Medulla oblongata (tissue), 1 donor: Measurements from ENCODE around the gene GPR89B.
"Not testable (repeated sequence)": the region's sequence is repeated elsewhere in the genome, so short reads cannot be mapped to it uniquely, and the experiment has no call there.

Source experiments
- DNase-seq: peaks from one replicate; pipeline ENCODE4 v3.0.0-alpha.2; 2015; ENCODE audit errors: extremely low spot score

GPR89B gene

GRCh38 chr1:148032690-148033089 lies 104.5 kb downstream of the GPR89B start:
- not testable (repeated sequence) for DNase-seq

- DNase-seq: not testable (repeated sequence)
These were observed 104.9 kb downstream of the GPR89B start for GRCh38 chr1:148033147-148033546.

DNA sequence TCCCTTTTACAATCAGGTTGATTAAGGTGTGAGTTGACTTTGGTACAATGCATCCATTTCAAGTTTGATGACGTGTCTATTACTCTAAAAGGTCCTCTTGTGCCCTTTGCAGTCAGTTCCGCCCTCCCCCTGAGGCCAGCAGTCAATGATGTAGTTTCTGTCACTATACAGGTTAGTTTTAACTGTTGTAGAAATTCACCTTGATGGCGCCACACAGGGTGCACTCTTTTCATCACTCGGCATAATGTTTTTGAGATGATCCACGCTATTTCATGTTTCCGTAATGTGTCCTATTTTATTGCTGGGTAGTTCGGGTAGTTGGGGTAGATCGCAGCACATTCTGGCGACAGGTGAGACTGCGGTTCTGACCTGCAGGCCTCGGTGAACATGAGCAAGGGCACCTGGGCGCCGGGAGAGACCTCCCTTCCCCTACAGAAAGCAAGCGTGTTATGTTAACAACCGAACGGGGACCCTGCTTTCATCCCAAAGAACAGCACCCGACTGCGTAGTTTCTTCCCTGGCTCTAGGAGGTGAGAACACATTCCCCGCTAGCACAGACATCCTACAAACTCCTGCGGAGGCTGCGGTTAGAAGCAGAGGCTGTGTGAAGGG lies 109.7 kb downstream of the GPR89B start:
- DNase-seq: not testable (repeated sequence)

DNA sequence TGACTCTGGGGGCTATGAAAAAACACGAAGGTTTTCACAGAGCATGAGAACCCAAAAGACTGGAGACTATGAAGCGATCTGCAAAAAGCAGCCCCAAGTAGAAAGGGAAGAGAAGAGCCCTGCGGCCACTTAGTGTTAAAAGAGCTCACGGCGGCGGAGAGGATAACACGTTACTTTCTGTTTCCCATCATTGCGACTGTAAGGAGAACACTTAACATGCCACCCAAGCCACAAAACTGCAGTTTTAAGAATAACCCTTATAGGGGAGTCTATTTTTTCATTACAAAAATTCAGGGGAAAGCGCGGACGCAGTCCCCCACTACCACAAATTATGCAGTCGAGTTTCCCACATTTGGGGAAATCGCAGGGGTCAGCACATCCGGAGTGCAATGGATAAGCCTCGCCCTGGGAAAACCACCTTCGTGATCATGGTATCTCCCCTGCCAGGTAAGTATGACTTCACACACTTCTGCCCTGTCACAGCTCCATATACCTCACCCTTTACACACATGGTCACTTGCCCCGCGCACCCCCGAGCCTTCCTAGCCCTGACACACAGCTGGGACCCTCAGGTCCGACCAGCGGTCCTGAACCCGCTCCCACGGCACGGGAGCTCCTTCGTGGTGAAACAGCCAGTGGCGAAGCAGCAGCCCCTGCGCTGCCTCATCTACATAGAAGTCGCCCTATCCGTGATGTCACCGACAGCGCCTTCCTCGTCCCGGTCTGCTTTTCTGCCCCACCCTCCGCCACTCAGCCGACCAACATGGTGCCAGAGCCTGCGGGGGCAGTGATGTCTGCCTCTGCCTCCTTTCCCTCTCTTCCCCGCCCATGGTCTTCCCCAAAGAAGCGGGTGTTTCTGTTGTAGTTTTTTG lies 110.5 kb downstream of the GPR89B start:
- peak; percentile 80 for DNase-seq
